WTC11 (cell line): ENCODE results near the gene C10orf95. TPM values are rescaled to one million over a fixed set of nuclear protein-coding genes. Genes with fewer than 3 reads are reported as not detected.

Source experiments
- ATAC-seq: fragments of 200-7000 bp; cut with Tn5 transposase; 2 replicates; pipeline ENCODE4 v1.10.0; 2021; ENCODE audit warnings: mild to moderate bottlenecking, moderate library complexity
- CTCF ChIA-PET: fragments of 300-600 bp; sonication (Branson Sonifier 250); formaldehyde crosslinking; loops from one replicate; lab custom pipeline; 2021; ENCODE audit warnings: antibody characterized with exemption; lab: Charles Lee
- POLR2A ChIA-PET: fragments of 350-600 bp; sonication (Branson Sonifier 250); formaldehyde crosslinking; loops from one replicate; lab custom pipeline; 2021; ENCODE audit warnings: antibody characterized with exemption; lab: Charles Lee
- DNase-seq: peaks from one replicate; pipeline ENCODE4 v3.0.0; 2021; ENCODE audit warnings: low spot score
- H3K27ac Mint-ChIP-seq: 2 replicates; pipeline ENCODE4 v1.8.0; 2021; ENCODE audit warnings: mixed read lengths
- H3K27me3 Mint-ChIP-seq: 2 replicates; pipeline ENCODE4 v1.8.0; 2021; ENCODE audit warnings: low read depth, mild to moderate bottlenecking, moderate library complexity, mixed read lengths
- H3K36me3 Mint-ChIP-seq: 2 replicates; pipeline ENCODE4 v1.8.0; 2021; ENCODE audit warnings: mixed read lengths
- H3K4me1 Mint-ChIP-seq: 2 replicates; pipeline ENCODE4 v1.8.0; 2022; ENCODE audit warnings: mixed read lengths
- H3K4me3 Mint-ChIP-seq: 2 replicates; pipeline ENCODE4 v1.8.0; 2021; ENCODE audit warnings: mild to moderate bottlenecking, moderate library complexity, mixed read lengths
- H3K9me3 Mint-ChIP-seq: 2 replicates; pipeline ENCODE4 v1.8.0; 2021; ENCODE audit warnings: mixed read lengths
- CREM ChIP-seq: sonication (generic); formaldehyde crosslinking; IDR thresholded peaks from 2 replicates; pipeline ENCODE4 v1.8.1; 2022; ENCODE audit warnings: mild to moderate bottlenecking, missing genetic modification reagents, moderate library complexity
- FOXJ3 ChIP-seq: sonication (generic); formaldehyde crosslinking; IDR thresholded peaks from 2 replicates; pipeline ENCODE4 v1.9.0; 2021; ENCODE audit warnings: missing genetic modification reagents, mild to moderate bottlenecking, borderline replicate concordance
- FOXP4 ChIP-seq: sonication (generic); formaldehyde crosslinking; IDR thresholded peaks from 2 replicates; pipeline ENCODE4 v1.8.0; 2022; ENCODE audit warnings: mild to moderate bottlenecking, missing genetic modification reagents
- MYBL2 ChIP-seq: sonication (generic); formaldehyde crosslinking; IDR thresholded peaks from 2 replicates; pipeline ENCODE4 v1.8.1; 2023; ENCODE audit warnings: mild to moderate bottlenecking, moderate library complexity, missing genetic modification reagents
- NFATC4 ChIP-seq: fragments of 250-450 bp; sonication (Bioruptor Pico); IDR thresholded peaks from 2 replicates; pipeline ENCODE4 v1.9.0; 2021; ENCODE audit warnings: mild to moderate bottlenecking
- NR3C1 ChIP-seq: sonication (generic); formaldehyde crosslinking; conservative IDR thresholded peaks from 2 replicates; pipeline ENCODE4 v1.8.1; 2023; ENCODE audit warnings: low read depth, mild to moderate bottlenecking, missing genetic modification reagents
- TEAD1 ChIP-seq: sonication (generic); formaldehyde crosslinking; IDR thresholded peaks from 2 replicates; pipeline ENCODE4 v1.8.0; 2022; ENCODE audit warnings: mild to moderate bottlenecking, missing genetic modification reagents
- ZBTB43 ChIP-seq: sonication (generic); formaldehyde crosslinking; IDR thresholded peaks from 2 replicates; pipeline ENCODE4 v1.8.1; 2023; ENCODE audit warnings: mild to moderate bottlenecking, missing genetic modification reagents
- ZNF263 ChIP-seq: sonication (generic); formaldehyde crosslinking; IDR thresholded peaks from 2 replicates; pipeline ENCODE4 v1.8.1; 2022; ENCODE audit warnings: low read depth, mild to moderate bottlenecking, moderate library complexity, missing genetic modification reagents
- ZNF317 ChIP-seq: sonication (generic); formaldehyde crosslinking; IDR thresholded peaks from 2 replicates; pipeline ENCODE4 v1.8.1; 2023; ENCODE audit warnings: low read depth, mild to moderate bottlenecking, moderate library complexity, missing genetic modification reagents, borderline replicate concordance
- total RNA-seq: library from RNA; stranded (reverse); gene quantifications from 3 replicates; pipeline ENCODE4 v1.2.3, GENCODE V29; 2021
- TF ChIP-seq, protein P1 (sequence below): sonication (generic); formaldehyde crosslinking; IDR thresholded peaks from 2 replicates; pipeline ENCODE4 v1.8.0; 2023; ENCODE audit warnings: mild to moderate bottlenecking, missing genetic modification reagents
- TF ChIP-seq, protein P2 (sequence below): fragments of 250-450 bp; sonication (Bioruptor Pico); conservative IDR thresholded peaks from 2 replicates; pipeline ENCODE4 v1.9.0; 2021; ENCODE audit warnings: mild to moderate bottlenecking

Gene C10orf95
- total RNA-seq, 1 experiment from 2014 or later = 0.96 TPM

DNA sequence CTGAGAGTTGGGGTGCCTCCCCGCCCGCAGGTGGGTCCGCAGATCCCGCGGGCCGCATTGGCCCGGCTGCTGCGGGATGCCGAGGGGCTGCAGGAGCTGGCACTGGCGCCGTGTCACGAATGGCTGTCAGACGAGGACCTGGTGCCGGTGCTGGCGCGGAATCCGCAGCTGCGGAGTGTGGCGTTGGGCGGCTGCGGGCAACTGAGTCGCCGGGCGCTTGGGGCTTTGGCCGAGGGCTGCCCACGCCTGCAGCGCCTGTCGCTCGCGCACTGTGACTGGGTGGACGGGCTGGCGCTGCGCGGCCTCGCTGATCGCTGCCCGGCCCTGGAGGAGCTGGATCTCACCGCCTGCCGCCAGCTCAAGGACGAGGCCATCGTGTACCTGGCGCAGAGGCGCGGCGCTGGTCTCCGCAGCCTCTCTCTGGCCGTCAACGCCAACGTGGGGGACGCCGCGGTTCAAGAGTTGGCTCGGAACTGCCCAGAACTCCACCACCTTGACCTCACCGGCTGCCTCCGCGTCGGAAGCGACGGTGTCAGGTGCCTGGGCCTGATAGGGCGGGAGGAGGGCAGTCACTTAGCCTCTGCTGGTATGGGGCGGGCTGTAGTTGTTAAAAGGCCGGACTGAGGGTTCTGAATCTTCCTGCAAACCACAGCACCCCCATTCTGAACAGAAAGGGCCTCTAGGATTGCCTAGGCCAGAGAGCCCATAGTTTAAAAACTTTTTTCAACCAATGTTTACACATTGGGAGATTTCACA lies 29.4 kb downstream of the C10orf95 start (continued):
- TF ChIP-seq ZNF317 (CRISPR knock-in tag) (no peak), FOXJ3 (CRISPR knock-in tag) (no peak), ZNF263 (CRISPR knock-in tag) (0 out of 2 replicates have a peak, but pooled peaks have one; percentile 40), TEAD1 (no peak), NR3C1 (CRISPR knock-in tag) (no peak), NFATC4 (CRISPR knock-in tag) (no peak), CREM (CRISPR knock-in tag) (no peak), FOXP4 (CRISPR knock-in tag) (0 out of 2 replicates have a peak, but pooled peaks have one; percentile 27)
- TF ChIP-seq, protein P1, sequence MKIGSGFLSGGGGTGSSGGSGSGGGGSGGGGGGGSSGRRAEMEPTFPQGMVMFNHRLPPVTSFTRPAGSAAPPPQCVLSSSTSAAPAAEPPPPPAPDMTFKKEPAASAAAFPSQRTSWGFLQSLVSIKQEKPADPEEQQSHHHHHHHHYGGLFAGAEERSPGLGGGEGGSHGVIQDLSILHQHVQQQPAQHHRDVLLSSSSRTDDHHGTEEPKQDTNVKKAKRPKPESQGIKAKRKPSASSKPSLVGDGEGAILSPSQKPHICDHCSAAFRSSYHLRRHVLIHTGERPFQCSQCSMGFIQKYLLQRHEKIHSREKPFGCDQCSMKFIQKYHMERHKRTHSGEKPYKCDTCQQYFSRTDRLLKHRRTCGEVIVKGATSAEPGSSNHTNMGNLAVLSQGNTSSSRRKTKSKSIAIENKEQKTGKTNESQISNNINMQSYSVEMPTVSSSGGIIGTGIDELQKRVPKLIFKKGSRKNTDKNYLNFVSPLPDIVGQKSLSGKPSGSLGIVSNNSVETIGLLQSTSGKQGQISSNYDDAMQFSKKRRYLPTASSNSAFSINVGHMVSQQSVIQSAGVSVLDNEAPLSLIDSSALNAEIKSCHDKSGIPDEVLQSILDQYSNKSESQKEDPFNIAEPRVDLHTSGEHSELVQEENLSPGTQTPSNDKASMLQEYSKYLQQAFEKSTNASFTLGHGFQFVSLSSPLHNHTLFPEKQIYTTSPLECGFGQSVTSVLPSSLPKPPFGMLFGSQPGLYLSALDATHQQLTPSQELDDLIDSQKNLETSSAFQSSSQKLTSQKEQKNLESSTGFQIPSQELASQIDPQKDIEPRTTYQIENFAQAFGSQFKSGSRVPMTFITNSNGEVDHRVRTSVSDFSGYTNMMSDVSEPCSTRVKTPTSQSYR (CRISPR knock-in tag) = peak; percentile 31; the same call in 1 of the 2 replicates
- TF ChIP-seq, protein P2, sequence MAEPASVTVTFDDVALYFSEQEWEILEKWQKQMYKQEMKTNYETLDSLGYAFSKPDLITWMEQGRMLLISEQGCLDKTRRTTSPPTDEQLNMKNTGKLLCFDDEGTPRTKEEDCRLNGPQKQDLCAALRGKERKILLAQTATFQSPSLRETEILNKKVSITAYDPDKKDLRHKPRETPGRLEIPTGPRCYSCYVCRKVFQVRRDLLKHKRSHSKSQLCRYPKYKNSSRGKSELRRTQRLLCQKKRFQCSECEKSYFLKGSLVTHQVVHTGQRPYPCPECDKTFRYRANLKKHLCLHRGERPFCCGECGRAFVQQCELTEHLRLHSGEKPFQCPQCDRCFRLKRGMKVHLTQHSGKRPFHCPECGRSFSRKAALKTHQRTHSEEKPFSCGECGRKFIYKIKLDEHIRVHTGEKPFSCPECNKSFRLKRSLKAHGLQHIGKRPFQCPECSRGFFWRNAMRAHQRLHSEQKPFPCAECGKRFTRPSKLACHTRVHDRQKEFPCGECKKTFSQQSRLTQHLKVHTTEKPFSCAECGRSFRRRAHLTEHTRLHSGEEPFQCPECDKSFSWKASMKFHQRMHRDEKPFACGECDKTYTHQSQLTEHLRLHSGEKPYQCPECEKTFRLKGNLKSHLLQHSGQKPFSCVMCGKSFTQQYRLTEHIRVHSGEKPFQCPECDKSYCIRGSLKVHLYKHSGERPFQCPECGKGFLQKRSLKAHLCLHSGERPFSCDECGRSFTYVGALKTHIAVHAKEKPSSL (CRISPR knock-in tag) = no peak

GRCh38 chr10:102421507-102421756 lies 29.9 kb downstream of the C10orf95 start:
- DNase-seq (no peak), ATAC-seq (peak; percentile 51; the same call in 1 of the 2 replicates)
- Mint-ChIP-seq H3K9me3 (no peaks in the 10 kb centered on the region), H3K27ac (peak overlapping the region; percentile 78; the same call in 1 of the 2 replicates)
- TF ChIP-seq FOXP4 (CRISPR knock-in tag) = peak; percentile 75; the same call in 1 of the 2 replicates
- TF ChIP-seq ZBTB43 (CRISPR knock-in tag) = no peak
- TF ChIP-seq MYBL2 (CRISPR knock-in tag) = no peak
- TF ChIP-seq, all 79 proteins: peak for 1
- Mint-ChIP-seq H3K4me3 (peak overlapping the region; percentile 98), H3K27me3 (peaks cover 5% of the 10 kb centered on the region; the same call in 1 of the 2 replicates), H3K4me1 (peaks cover 19% of the 10 kb centered on the region), H3K36me3 (peaks cover 9% of the 10 kb centered on the region; the same call in 1 of the 2 replicates)
- CTCF ChIA-PET = interaction anchor here (0.6 to 6.7 kb wide), 18 partner anchors 8 to 252 kb away, joined by 3 to 68 read pairs (median 24); partner anchors contain the start of genes C10orf95, CUEDC2, NFKB2 and SUFU
- POLR2A ChIA-PET = interaction anchor here (0.6 to 5.0 kb wide), 8 partner anchors 10 to 300 kb away, joined by 3 to 34 read pairs (median 12); partner anchors contain the start of genes C10orf95, CUEDC2 and NFKB2
